Measurements from ENCODE around the gene FAN1. TPM values are rescaled to one million over a fixed set of nuclear protein-coding genes. Genes with fewer than 3 reads are reported as not detected.

FAN1 gene
- total and polyA plus RNA-seq, 2 donors (not counting 3 experiments of a cell fraction or from before 2014, with no cell fraction given): 4.3 to 11.7 TPM

GRCh38 chr15:30969724-30970123, 66.0 kb downstream of the FAN1 start:
- Histone ChIP-seq H3K4me1 (ENCODE audit: control insufficient read depth, extremely low read depth, insufficient read depth, low read length) (no peaks in the 10 kb centered on the region), H3K79me2 (ENCODE audit: control insufficient read depth, insufficient read depth, low read length) (peaks cover 32% of the 10 kb centered on the region), H3K4me3 (replicated peaks in 1 of 3; ENCODE audit: insufficient read depth in 1 of 3, low read depth in 1 of 3, low read length in 3 of 3) (no peak overlapping the region), H3K9ac (replicated peaks; ENCODE audit: extremely low read depth, insufficient read depth, low read length) (no peak overlapping the region), H3K27ac (ENCODE audit: insufficient read depth, low read depth, low read length) (no peak overlapping the region), H4K20me1 (replicated peaks; ENCODE audit: control insufficient read depth, extremely low read depth, insufficient read depth, low read length) (peaks cover 11% of the 10 kb centered on the region), H3K9me3 (replicated peaks; ENCODE audit: control insufficient read depth, insufficient read depth, low read length) (no peaks in the 10 kb centered on the region), H3K9me1 (replicated peaks; ENCODE audit: control insufficient read depth, extremely low read depth, insufficient read depth, low read length) (no peaks in the 10 kb centered on the region), H3K27me3 (ENCODE audit: control insufficient read depth in 2 of 2, insufficient read depth in 2 of 2, low read length in 2 of 2) (no peaks in the 10 kb centered on the region), H3K36me3 (ENCODE audit: control insufficient read depth in 2 of 2, extremely low read depth in 1 of 2, insufficient read depth in 2 of 2, low read length in 2 of 2) (peaks cover 21 to 61% of the 10 kb centered on the region in 2 experiments), H3K4me2 (ENCODE audit: insufficient read depth, low read length) (no peak overlapping the region), H2AFZ (ENCODE audit: low read depth, low read length) (no peak overlapping the region)
- ChIA-PET POLR2A (interaction anchor here (0.5 kb wide), 1 partner anchor 19 kb away, joined by 5 read pairs; no protein-coding TSS in a partner anchor), CTCF (interaction anchor here (0.9 to 19.0 kb wide), 2 partner anchors 15 to 159 kb away, joined by 3 to 129 read pairs; no protein-coding TSS in a partner anchor)
- no peak for TF ChIP-seq POLR2A (IDR thresholded peaks at IDR 0.05; ENCODE audit: low read depth, low read length)
- no peak for TF ChIP-seq POLR2AphosphoS5 (IDR thresholded peaks at IDR 0.05; ENCODE audit: insufficient read depth, low read depth, low read length)
- TF ChIP-seq FOS (IDR thresholded peaks at IDR 0.05; ENCODE audit: borderline replicate concordance, insufficient read depth, low read length): no peak
- no peak for TF ChIP-seq GATA2 (IDR thresholded peaks at IDR 0.05; ENCODE audit: insufficient read depth, insufficient read length, low read depth, low read length)
- no peak for TF ChIP-seq MAX (IDR thresholded peaks at IDR 0.05; ENCODE audit: insufficient read depth, insufficient read length)
- no peak for TF ChIP-seq MYC (IDR thresholded peaks at IDR 0.05; ENCODE audit: low read depth, low read length)
- no peak for TF ChIP-seq JUN (IDR thresholded peaks at IDR 0.05; ENCODE audit: borderline replicate concordance, insufficient read depth, insufficient read length, low read depth)
- no peak for TF ChIP-seq CTCF (IDR thresholded peaks at IDR 0.05; ENCODE audit: extremely low read depth in 1 of 2, insufficient read depth in 1 of 2, low read depth in 1 of 2, low read length in 2 of 2)
- BruUV-seq (replicated peaks): no TSS peak
- DNase-seq (ENCODE audit: low read depth, low spot score): no peak
- no peak for FAIRE-seq
- intact Hi-C loops (cut with micrococcal nuclease) (no loop called here), dilution Hi-C loops (cut with MboI; ENCODE audit: extremely low pct_ligation_motif_present, low sequenced_read_pairs) (no loop called here)
